ENCODE measurements around the gene SAP30. TPM values are rescaled to one million over a fixed set of nuclear protein-coding genes. Genes with fewer than 3 reads are reported as not detected.

The SAP30 gene
- polyA plus RNA-seq, 1 experiment, result 22.7 TPM

GRCh38 chr4:173398779-173399415 is 28.1 kb downstream of the SAP30 start, which contains the start of gene SCRG1:
Gene SCRG1 (minus strand): TSS chr4:173399116. CDS start chr4:173391414, 7,702 bp downstream.
- Histone ChIP-seq H3K9me3 (ENCODE audit: control insufficient read depth, insufficient read depth, low read length) (no peaks in the 10 kb centered on the region), H3K27ac (ENCODE audit: low read depth, low read length) (no peak within 1 kb of the TSS), H3K4me3 (ENCODE audit: low read depth, low read length) (no peak within 1 kb of the TSS), H3K27me3 (ENCODE audit: control insufficient read depth, insufficient read depth, low read length) (no peaks in the 10 kb centered on the region)
- POLR2A ChIA-PET, result no interaction called here
- TF ChIP-seq, protein P1, sequence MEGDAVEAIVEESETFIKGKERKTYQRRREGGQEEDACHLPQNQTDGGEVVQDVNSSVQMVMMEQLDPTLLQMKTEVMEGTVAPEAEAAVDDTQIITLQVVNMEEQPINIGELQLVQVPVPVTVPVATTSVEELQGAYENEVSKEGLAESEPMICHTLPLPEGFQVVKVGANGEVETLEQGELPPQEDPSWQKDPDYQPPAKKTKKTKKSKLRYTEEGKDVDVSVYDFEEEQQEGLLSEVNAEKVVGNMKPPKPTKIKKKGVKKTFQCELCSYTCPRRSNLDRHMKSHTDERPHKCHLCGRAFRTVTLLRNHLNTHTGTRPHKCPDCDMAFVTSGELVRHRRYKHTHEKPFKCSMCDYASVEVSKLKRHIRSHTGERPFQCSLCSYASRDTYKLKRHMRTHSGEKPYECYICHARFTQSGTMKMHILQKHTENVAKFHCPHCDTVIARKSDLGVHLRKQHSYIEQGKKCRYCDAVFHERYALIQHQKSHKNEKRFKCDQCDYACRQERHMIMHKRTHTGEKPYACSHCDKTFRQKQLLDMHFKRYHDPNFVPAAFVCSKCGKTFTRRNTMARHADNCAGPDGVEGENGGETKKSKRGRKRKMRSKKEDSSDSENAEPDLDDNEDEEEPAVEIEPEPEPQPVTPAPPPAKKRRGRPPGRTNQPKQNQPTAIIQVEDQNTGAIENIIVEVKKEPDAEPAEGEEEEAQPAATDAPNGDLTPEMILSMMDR (IDR thresholded peaks at IDR 0.05; ENCODE audit: low read depth, low read length), result no peak
- DNase-seq (ENCODE audit: low read depth, low spot score), result no peak
- CTCF ChIA-PET, result interaction anchor here (0.7 to 1.6 kb wide), 4 partner anchors 19 to 920 kb away, joined by 3 to 7 read pairs (median 4); no protein-coding TSS in a partner anchor

DNA sequence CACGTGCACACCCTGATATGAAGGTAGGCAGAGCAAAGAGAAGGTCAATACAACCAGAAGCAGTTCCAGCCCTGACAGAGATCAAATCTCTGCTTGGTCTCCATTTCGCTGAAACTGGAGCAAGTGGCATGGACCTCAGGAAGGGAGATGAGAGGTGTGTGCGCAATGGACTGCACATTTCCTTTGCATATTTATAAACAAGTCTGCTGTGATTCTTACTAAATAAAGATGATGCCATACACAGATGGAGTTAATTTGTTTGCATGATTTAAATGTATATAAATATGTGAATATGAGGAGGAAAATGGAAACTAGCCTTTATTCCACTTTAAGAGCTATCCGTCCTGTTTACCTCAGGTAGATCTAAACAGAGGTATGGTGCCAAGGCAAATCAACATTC is 30.3 kb downstream of the SAP30 start:
- POLR2A ChIA-PET, result no interaction called here
- Histone ChIP-seq H3K9me3 (ENCODE audit: control insufficient read depth, insufficient read depth, low read length) (no peaks in the 10 kb centered on the region), H3K4me3 (ENCODE audit: low read depth, low read length) (no peak overlapping the region), H3K27me3 (ENCODE audit: control insufficient read depth, insufficient read depth, low read length) (no peaks in the 10 kb centered on the region), H3K27ac (ENCODE audit: low read depth, low read length) (no peak overlapping the region)
- no peak for DNase-seq (ENCODE audit: low read depth, low spot score)
- TF ChIP-seq, protein P1 (IDR thresholded peaks at IDR 0.05; ENCODE audit: low read depth, low read length), result no peak
- CTCF ChIA-PET, result interaction anchor here (1.0 to 2.4 kb wide), 2 partner anchors 82 to 387 kb away, joined by 4 to 10 read pairs; no protein-coding TSS in a partner anchor

GRCh38 chr4:173403051-173403450 is 32.3 kb downstream of the SAP30 start:
- no peak for DNase-seq (ENCODE audit: low read depth, low spot score)
- CTCF ChIA-PET, result interaction anchor here (0.7 to 2.4 kb wide), 6 partner anchors 10 to 587 kb away, joined by 3 to 10 read pairs (median 3); no protein-coding TSS in a partner anchor
- Histone ChIP-seq H3K27ac (ENCODE audit: low read depth, low read length) (no peak overlapping the region), H3K27me3 (ENCODE audit: control insufficient read depth, insufficient read depth, low read length) (no peaks in the 10 kb centered on the region), H3K4me3 (ENCODE audit: low read depth, low read length) (no peak overlapping the region), H3K9me3 (ENCODE audit: control insufficient read depth, insufficient read depth, low read length) (no peaks in the 10 kb centered on the region)
- POLR2A ChIA-PET, result no interaction called here
- TF ChIP-seq, protein P1 (IDR thresholded peaks at IDR 0.05; ENCODE audit: low read depth, low read length), result no peak

DNA sequence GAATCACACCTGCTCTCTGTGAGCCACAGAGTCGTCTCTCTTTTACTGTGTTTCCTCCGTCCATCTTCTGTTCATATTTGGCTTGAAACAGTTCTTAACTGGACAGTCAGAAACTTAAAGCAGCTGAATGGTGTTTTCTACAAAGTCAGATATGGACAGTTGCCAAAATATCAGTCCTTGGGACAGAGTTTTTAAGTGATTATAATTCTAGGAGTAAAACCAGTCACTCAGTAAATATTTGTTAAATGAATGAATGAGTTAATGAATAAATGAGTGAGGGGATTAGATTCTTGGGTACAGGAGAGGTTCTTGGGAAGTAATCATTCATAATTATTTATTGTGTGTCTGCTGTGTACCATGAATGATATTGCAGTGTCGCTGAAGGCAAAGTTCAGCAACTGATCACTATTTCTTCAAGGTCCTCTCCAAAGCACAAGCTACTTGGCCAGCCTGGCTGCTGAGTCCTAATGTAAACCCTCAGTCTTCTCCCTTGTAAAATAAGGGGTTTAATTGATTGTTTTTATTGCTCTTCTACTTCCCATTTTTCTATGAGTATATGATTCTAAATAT is 33.6 kb downstream of the SAP30 start:
- Histone ChIP-seq H3K9me3 (ENCODE audit: control insufficient read depth, insufficient read depth, low read length) (no peaks in the 10 kb centered on the region), H3K27me3 (ENCODE audit: control insufficient read depth, insufficient read depth, low read length) (no peaks in the 10 kb centered on the region), H3K27ac (ENCODE audit: low read depth, low read length) (no peak overlapping the region), H3K4me3 (ENCODE audit: low read depth, low read length) (no peak overlapping the region)
- ChIA-PET CTCF (no interaction called here), POLR2A (no interaction called here)
- no peak for DNase-seq (ENCODE audit: low read depth, low spot score)
- TF ChIP-seq, protein P1 (IDR thresholded peaks at IDR 0.05; ENCODE audit: low read depth, low read length), result no peak
